ENCODE results near the gene EXOSC9.
"Not testable (repeated sequence)": the region's sequence is repeated elsewhere in the genome, so short reads cannot be mapped to it uniquely, and the experiment has no call there.

EXOSC9 gene

GRCh38 chr4:121800961-121801714 lies at the start of gene EXOSC9:
Gene EXOSC9 (plus strand): TSS chr4:121801323. CDS start chr4:121801425, 102 bp downstream.
- peak; percentile 96 for DNase-seq

GRCh38 chr4:121752142-121752541 lies 49.0 kb upstream of the EXOSC9 start:
- not testable (repeated sequence) for DNase-seq

GRCh38 chr4:121758925-121759568 lies 42.1 kb upstream of the EXOSC9 start:
- no peak for DNase-seq

GRCh38 chr4:121760205-121760604 lies 40.9 kb upstream of the EXOSC9 start:
- DNase-seq = no peak

- DNase-seq = no peak
Measured at GRCh38 chr4:121764303-121764701, 36.8 kb upstream of the EXOSC9 start.

- no peak for DNase-seq
Measured at GRCh38 chr4:121764702-121765367, 36.3 kb upstream of the EXOSC9 start, which contains the start of gene SMIM43. Gene SMIM43 (minus strand): TSS chr4:121765164. CDS start chr4:121765105, 59 bp downstream.

- DNase-seq = no peak
Measured at GRCh38 chr4:121765368-121765705, 35.8 kb upstream of the EXOSC9 start.

- DNase-seq = no peak
Measured at GRCh38 chr4:121765971-121766538, 35.1 kb upstream of the EXOSC9 start.

- no peak for DNase-seq
Measured at GRCh38 chr4:121767166-121767565, 34.0 kb upstream of the EXOSC9 start.

- no peak for DNase-seq
Measured at GRCh38 chr4:121769341-121769740, 31.8 kb upstream of the EXOSC9 start.

GRCh38 chr4:121771869-121772268 lies 29.3 kb upstream of the EXOSC9 start:
- DNase-seq = no peak

GRCh38 chr4:121773883-121774282 lies 27.2 kb upstream of the EXOSC9 start:
- no peak for DNase-seq

- no peak for DNase-seq
Measured at GRCh38 chr4:121776610-121777401, 24.3 kb upstream of the EXOSC9 start.

GRCh38 chr4:121777625-121778024 lies 23.5 kb upstream of the EXOSC9 start:
- no peak for DNase-seq

- no peak for DNase-seq
Measured at GRCh38 chr4:121778991-121779628, 22.0 kb upstream of the EXOSC9 start.

- DNase-seq = no peak
Measured at GRCh38 chr4:121783210-121783609, 17.9 kb upstream of the EXOSC9 start.

- DNase-seq = no peak
Measured at GRCh38 chr4:121784401-121784800, 16.7 kb upstream of the EXOSC9 start.

- no peak for DNase-seq
Measured at GRCh38 chr4:121784975-121785374, 16.1 kb upstream of the EXOSC9 start.

GRCh38 chr4:121785479-121785878 lies 15.6 kb upstream of the EXOSC9 start:
- no peak for DNase-seq

GRCh38 chr4:121786221-121786620 lies 14.9 kb upstream of the EXOSC9 start:
- DNase-seq = no peak

GRCh38 chr4:121788896-121789295 lies 12.2 kb upstream of the EXOSC9 start:
- no peak for DNase-seq

- DNase-seq = no peak
Measured at GRCh38 chr4:121789455-121789854, 11.7 kb upstream of the EXOSC9 start.

Data from activated T-cell treated with anti-CD3 and anti-CD28 coated beads for 4 hours (primary cell).